ENCODE results near the gene MXD1. TPM values are rescaled to one million over a fixed set of nuclear protein-coding genes. Genes with fewer than 3 reads are reported as not detected.

MXD1 gene
- total RNA-seq, 1 donor from 2014 or later: 3.3 TPM

GRCh38 chr2:69914164-69914949 is 552 bp upstream of the MXD1 start:
- Mint-ChIP-seq H3K4me3 (ENCODE audit: unreplicated experiment) (peak overlapping the region; percentile 90), H3K4me1 (ENCODE audit: unreplicated experiment) (no peaks in the 10 kb centered on the region), H3K36me3 (ENCODE audit: low read depth, unreplicated experiment) (peaks cover 6% of the 10 kb centered on the region), H3K9me3 (ENCODE audit: unreplicated experiment) (no peaks in the 10 kb centered on the region), H3K27me3 (ENCODE audit: unreplicated experiment) (peaks cover 6% of the 10 kb centered on the region), H3K27ac (ENCODE audit: unreplicated experiment) (peak overlapping the region; percentile 85)
- peak; percentile 98 for DNase-seq (ENCODE audit: low spot score)
- no peak for TF ChIP-seq CTCF (IDR thresholded peaks at IDR 0.05; ENCODE audit: unreplicated experiment)

DNA sequence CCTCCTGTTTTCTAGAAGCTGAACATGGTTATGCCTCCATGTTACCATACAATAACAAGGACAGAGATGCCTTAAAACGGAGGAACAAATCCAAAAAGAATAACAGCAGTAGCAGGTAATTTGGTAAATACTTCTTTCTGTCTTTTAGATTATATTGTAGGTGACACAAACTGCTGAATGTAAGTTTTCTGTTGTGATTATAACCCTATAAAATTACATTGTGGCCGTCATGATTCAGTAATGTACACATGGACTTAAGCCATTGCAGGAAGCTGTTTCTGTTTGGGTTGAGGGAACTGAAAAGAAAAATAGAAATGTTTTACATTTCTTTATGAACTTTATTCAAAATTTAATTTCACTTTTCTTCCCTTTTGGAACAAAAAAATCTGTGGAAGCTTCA is 1.2 kb downstream of the MXD1 start:
- Mint-ChIP-seq H3K36me3 (ENCODE audit: low read depth, unreplicated experiment) (no peaks in the 10 kb centered on the region), H3K27me3 (ENCODE audit: unreplicated experiment) (peaks cover 6% of the 10 kb centered on the region), H3K27ac (ENCODE audit: unreplicated experiment) (no peak overlapping the region), H3K4me1 (ENCODE audit: unreplicated experiment) (no peaks in the 10 kb centered on the region), H3K4me3 (ENCODE audit: unreplicated experiment) (peak overlapping the region; percentile 81), H3K9me3 (ENCODE audit: unreplicated experiment) (no peaks in the 10 kb centered on the region)
- DNase-seq (ENCODE audit: low spot score): no peak
- no peak for TF ChIP-seq CTCF (IDR thresholded peaks at IDR 0.05; ENCODE audit: unreplicated experiment)

GRCh38 chr2:69917852-69918251 is 2.9 kb downstream of the MXD1 start:
- TF ChIP-seq CTCF (IDR thresholded peaks at IDR 0.05; ENCODE audit: unreplicated experiment): no peak
- no peaks in the 10 kb centered on the region for H3K36me3 Mint-ChIP-seq (ENCODE audit: low read depth, unreplicated experiment)
- H3K27me3 Mint-ChIP-seq (ENCODE audit: unreplicated experiment): peaks cover 6% of the 10 kb centered on the region
- no peaks in the 10 kb centered on the region for H3K9me3 Mint-ChIP-seq (ENCODE audit: unreplicated experiment)
- H3K4me3 Mint-ChIP-seq (ENCODE audit: unreplicated experiment): no peak overlapping the region
- H3K4me1 Mint-ChIP-seq (ENCODE audit: unreplicated experiment): no peaks in the 10 kb centered on the region
- DNase-seq (ENCODE audit: low spot score): no peak
- H3K27ac Mint-ChIP-seq (ENCODE audit: unreplicated experiment): no peak overlapping the region

DNA sequence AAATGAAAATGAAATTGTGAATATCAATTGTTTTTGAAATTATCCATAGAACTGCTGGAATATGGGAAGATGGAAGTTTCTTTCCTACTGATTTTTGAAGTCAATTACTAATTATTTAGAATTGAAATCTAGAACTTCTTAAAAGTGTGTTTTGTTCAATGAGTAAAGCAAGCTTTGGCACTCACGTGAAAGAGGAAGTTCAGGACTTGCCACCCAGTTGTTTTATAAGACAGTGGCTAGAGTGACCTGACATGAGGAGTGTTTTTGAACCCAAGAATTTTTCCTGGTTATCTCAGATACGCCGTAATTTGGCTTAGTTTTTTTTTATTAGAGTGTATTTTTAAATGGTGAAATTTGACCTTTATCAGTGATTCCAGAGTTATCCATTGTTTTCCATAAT is 3.5 kb downstream of the MXD1 start:
- Mint-ChIP-seq H3K27me3 (ENCODE audit: unreplicated experiment) (peaks cover 4% of the 10 kb centered on the region), H3K4me3 (ENCODE audit: unreplicated experiment) (no peak overlapping the region), H3K9me3 (ENCODE audit: unreplicated experiment) (no peaks in the 10 kb centered on the region), H3K36me3 (ENCODE audit: low read depth, unreplicated experiment) (no peaks in the 10 kb centered on the region), H3K27ac (ENCODE audit: unreplicated experiment) (no peak overlapping the region), H3K4me1 (ENCODE audit: unreplicated experiment) (no peaks in the 10 kb centered on the region)
- no peak for TF ChIP-seq CTCF (IDR thresholded peaks at IDR 0.05; ENCODE audit: unreplicated experiment)
- no peak for DNase-seq (ENCODE audit: low spot score)

DNA sequence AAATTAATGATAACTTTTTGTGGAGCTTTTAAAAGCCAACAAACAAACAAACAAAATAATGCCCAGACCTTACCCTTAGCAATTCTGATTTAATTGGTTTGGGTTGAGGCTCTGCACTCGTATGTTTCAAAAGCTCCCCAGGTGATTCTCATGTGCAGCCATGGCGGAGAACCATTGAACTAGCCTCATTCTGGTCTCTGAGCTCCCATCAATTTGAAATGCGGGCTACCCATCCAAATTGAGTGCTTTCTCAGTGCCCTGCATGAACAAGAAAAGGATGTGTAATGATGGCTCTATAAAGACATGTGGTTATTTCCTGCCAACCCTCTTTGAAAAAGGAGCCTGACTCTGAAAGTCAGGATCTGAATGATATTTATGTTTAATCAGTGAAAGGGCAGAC is 8.2 kb downstream of the MXD1 start:
- Mint-ChIP-seq H3K27me3 (ENCODE audit: unreplicated experiment) (no peaks in the 10 kb centered on the region), H3K4me1 (ENCODE audit: unreplicated experiment) (no peaks in the 10 kb centered on the region)

More for the DNA sequence above, 8.2 kb downstream of the MXD1 start:
- H3K9me3 Mint-ChIP-seq (ENCODE audit: unreplicated experiment): no peaks in the 10 kb centered on the region
- DNase-seq (ENCODE audit: low spot score): no peak
- no peak for TF ChIP-seq CTCF (IDR thresholded peaks at IDR 0.05; ENCODE audit: unreplicated experiment)
- no peaks in the 10 kb centered on the region for H3K36me3 Mint-ChIP-seq (ENCODE audit: low read depth, unreplicated experiment)
- H3K27ac Mint-ChIP-seq (ENCODE audit: unreplicated experiment): no peak overlapping the region
- no peak overlapping the region for H3K4me3 Mint-ChIP-seq (ENCODE audit: unreplicated experiment)

All from endothelial cell (in vitro differentiated cells).